Measurements from ENCODE around the gene KLHDC7B.
"Not testable (repeated sequence)": the region's sequence is repeated elsewhere in the genome, so short reads cannot be mapped to it uniquely, and the experiment has no call there.

Gene KLHDC7B

DNA sequence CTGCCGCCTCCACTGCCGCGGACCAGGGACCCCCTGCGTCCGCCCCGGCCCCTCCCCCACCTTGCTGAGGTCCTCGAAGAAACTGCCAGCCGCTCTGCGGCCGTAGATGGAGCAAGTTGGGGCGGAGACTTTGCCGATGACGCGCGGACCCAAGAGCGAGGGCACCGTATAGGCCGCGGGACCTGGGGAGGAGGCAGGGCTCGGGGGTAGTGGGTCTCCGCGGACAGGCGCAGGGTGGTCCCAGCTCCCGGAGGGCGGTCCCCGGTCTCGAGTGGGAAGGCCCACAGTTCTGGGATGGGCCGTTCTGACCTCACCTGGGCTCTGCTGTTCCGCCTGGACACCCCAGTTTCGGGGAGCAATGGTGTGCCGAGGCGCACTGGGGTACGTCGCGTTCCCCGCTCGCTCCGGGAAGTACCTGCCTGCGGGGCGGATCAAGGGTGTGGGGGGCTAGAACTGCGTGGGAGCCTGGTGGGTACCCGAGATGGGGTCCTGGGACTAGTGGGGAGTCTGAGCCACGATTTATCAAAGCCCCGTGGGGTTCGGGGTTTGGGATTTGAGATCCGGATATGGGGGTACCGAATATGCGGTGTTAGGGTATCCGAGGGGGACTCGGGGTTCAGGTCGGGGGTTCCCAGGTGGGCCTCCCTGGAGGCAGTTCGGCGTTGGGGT, 14.7 kb upstream of the KLHDC7B start:
- DNase-seq, result peak; percentile 77

DNA sequence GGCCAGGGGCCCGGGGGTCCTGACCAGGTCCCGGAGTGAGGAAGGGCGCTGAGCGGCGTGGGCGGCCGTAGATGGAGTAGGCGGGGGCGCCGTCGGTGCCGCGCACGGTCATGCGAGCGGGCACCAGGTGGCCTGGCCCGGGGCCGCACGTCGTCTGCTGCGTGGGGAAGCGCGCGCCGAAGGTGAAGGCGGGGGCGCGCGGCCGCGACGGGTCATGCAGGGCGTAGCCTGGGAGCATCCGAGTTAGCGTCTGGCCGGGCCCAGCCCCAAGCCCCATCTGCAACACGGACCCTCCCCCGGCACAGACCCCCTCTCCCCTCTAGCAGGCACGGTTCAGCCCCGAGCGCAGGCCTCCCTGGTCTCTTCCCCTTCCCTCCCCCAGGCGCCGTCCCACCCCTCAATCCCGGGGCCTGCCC, 14.1 kb upstream of the KLHDC7B start:
- DNase-seq, result peak; percentile 58

DNA sequence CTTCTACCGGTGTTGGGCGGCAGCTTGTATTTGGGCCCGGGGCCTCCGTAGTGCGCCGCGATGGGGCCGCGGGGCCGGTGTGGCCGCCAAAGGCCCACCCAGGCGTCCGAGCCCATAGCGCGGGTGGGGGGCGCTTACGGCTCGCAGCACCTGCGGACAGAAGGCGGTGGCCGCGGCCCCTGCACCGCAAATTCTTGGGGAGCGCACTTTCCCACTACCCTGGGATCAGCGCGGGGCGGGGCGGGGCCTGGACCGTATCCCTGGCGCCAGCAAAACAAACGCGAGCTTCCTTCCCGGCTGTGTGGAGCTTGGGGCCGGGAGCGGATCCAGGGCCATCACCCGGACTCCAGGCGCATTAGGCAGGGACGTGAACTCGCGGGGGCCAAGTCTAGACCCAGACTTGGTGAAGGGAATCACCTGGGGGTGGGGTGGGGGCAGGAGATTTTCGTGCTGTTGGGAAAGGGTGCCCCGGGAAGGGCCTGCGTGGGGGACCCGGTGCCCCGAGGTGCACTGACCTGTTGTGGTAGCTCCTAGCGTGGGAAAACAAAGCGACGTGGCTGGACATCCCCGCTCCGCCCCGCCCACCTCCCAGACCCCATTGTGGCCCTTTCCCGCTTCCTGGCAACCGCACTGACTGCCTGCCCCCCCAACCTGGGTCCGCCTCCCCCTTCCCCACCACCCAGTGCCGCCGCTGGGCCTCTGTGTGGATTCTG, 13.6 kb upstream of the KLHDC7B start:
- DNase-seq, result no peak

DNA sequence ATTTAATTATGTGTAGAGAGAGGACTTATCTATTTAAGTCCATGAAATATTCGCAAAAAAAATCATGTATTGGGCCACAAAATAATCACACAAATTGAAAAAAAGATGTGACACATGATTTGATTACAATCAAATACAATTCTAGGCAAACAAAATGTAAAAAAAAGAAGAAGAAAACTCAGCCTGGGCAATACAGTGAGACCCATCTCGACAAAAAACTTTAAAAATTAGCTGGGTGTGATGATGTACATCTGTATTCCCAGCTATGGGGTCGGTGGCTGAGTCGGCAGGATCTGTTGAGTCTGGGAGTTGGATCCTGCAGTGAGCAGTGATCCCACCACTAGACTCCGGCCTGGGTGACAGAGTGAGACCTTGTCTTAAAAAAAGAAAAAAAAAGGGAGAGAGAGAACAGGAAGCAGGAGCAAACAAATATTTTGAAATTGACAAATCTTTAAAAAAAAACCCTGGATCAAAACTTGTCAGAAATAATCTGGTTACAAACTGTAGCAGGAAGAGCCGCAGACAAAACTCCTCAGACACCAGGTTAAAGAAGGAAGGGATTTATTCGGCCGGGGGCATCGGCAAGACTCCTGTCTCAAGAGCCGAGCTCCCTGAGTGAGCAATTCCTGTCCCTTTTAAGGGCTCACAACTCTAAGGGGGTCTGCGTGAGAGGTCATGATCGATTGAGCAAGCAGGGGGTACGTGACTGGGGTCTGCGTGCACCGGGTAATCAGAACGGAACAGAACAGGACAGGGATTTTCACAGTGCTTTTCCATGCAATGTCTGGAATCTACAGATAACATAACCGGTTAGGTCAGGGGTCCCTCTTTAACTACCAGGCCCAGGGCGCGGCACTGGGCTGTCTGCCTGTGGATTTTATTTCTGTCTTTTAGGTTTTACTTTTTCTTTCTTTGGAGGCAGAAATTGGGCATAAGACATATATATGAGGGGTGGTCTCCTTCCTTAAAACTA, 12.6 kb upstream of the KLHDC7B start:
- no peak for DNase-seq

DNA sequence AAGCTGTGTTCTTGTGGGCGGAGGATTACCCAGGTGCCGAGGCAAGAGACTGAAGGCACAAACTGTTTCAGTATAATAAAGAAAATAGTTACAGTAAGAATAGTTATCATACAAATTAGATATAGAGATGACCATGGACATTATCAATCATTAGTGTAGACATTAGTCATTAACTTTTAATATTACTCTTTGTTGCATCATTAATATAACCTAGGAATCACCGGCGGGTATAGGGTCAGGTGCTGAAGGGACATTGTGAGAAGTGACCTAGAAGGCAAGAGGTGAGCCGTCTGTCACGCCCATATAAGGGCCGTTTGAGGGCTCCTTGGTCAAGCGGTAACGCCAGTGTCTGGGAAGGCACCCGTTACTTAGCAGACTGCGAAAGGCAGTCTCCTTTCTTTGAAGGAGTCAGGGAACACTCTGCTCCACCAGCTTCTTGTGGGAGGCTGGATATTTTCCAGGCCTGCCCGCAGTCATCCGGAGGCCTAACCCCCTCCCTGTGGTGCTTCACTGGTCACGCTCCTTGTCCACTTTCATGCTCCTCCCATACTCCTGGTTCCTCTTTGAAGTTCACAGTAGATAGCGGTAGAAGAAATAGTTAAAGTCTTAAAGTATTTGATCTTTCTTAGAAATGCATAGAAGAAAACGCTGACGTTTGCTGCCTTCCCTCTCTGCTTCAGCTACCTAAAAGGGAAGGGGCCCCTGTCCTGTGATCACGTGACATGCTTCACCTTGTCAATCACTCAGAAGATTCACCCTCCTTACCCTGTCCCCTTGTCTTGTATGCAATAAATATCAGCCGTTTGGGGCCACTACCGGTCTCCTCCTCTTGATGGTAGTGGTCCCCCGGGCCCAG, 11.6 kb upstream of the KLHDC7B start:
- DNase-seq, result not testable (repeated sequence)

DNA sequence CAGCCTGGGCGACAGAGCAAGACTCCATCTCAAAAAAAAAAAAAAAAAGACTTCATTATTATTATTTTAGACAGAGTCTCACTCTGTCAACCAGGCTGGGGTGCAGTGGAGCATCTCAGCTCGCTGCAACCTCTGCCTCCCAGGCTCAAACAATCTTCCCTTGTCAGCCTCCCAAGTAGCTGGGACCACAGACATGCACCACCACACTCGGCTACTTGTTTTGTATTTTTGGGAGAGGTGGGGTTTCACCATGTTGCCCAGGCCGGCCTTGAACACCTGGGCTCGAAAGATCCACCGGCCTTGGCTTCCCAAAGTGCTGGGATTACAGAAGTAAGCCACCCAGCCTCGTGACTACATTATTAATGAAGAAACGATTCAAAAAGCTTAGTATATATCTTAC, 10.6 kb upstream of the KLHDC7B start:
- no peak for DNase-seq

DNA sequence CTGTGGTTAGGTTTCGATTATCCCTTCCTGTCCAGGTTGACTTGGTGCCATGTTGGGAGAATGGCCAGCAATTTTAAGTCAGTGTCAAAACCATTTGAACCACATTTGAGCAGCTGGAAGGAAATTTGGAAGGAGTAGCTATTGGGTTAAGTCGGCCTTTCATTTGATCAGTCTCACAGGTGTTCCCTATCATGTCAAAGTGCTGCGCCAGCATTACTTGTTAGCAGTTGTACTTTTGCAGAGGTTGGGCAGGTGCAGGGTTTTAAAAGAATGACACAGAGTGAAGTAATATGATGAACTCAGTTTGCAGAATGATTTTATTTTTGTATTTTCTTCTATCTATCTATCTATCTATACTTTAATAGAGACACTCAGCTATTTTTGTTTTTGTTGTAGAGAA, 9.5 kb upstream of the KLHDC7B start:
- DNase-seq, result no peak

DNA sequence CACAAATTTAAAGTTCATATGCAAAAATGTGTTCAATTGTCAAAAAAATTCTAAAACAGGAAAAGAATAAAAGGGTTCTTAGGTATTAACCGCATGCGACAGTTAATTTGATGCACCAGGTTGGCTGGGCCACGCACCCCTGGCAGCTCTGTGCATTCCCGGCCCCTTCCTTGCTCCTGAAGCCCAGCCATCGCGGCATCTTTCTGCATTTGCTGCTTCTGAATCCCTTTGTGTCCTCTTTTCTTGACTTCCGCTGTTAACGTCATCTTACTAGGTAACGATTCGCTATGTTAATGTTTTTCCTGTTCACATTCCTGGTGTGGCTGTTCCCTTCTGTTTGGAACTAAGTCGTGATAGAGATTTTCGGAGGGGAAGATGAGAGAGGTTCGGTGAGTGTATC, 7.9 kb upstream of the KLHDC7B start:
- no peak for DNase-seq

DNA sequence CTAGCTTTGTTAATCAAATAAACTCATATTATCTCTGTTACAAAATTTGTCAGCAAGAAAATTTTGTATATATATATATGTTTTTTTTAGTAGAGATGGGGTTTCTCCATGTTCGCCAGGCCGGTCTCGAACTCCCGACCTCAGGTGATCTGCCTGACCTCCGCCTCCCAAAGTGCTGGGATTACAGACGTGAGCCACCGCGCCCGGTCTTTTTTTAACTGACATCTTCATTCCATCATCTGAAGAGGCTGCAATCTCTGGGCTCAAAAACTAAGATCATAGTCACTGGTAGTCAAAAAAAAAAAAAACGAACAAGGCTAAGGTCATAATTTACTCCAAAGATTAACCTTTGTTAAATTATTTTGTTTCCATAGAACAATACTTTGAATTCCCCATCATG, 5.3 kb upstream of the KLHDC7B start:
- DNase-seq, result no peak

DNA sequence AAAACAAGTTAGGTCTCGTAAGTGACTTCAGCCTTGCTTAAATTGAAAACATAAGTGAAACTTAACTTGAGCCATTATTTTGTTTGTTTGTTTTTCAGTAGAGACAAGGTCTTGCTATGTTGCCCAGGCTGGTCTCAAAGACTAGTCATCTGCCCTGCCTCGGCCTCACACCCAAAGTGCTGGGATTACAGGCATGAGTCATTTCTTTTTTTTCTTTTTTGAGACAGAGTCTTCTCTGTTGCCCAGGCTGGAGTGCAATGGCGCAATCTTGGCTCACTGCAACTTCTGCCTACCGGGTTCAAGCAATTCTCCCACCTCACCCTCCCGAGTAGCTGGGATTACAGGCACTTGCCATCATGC, 4.1 kb upstream of the KLHDC7B start:
- not testable (repeated sequence) for DNase-seq

DNA sequence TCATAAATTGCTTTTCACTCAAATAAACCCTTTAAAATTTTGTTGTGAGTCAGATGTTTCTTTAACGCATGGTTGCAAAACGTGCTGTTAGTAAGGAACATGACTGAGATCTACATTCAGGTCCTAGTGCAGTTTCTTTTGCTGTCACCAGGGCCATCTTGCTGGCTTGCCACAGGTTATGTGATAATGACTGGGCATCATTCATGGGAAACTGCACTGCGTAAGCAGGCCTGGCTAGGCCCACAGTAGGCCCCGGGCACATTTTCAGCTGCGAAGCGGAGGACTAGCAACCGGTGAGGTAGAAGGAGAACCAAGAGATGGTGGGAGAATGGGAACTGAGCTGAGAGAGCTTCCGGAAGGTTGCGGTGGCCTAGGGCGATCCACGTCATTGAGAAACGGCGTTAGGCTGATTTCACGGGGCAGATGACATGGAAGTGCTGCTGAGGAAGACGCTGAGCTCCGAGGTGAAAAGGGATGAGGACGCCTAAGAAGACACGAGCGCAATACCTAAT, 3.2 kb upstream of the KLHDC7B start:
- DNase-seq, result no peak

DNA sequence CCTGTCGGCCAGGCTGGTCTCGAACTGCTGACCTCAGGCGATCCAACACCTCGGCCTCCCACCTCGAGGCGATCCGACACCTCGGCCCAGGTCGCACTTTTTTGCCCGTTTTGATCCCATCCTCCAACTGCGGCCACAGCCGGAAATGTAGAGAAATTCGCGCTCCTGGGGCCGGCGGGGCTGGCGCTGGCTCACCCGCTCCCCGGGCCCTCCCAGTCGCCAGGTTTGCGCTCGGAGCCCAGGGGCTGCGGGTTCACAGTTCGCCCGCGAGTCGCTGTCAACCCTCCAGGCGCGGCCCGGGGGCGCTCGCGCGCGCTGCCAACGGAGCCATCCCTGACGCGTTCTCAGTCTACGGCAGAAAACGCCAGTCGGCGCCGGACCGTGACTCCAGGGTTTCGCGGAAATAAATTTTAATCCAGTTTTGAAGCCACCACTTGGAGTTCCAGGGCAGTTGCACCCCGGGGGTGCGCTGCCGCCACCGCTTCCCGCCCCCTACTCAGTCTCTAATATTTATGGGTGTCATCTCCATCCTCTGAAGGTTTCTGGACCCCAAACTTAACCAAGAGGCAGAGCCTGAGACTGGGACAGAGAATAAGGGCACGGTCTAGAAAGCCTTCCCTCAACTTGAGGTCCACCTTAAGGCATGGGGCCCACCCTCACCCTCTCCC, 1.5 kb upstream of the KLHDC7B start:
- peak; percentile 84 for DNase-seq

DNA sequence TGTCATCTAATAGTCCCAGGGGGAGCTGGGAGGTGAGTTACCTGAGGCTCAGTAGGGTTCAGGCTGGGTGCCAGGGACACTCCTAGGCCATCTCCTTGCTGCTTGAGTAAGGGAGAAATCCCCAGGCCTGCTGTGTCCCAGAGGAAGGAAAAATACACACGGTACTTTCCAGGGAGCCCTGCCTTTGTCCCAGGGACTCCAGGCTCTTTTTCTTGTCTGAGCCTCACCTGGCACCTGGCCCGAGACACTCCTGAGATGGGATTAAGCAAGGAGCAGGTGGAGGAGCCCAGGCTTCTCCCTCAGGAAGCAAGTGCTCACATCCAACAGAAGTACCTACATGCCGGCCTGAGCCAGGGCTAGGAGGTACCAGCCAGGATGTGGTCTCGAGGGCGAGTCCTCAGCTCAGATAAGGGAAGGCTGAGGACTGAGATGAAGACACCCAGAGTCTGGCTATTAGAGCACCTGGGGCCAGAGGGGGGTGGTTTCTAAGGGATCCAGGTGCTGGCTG, 899 bp upstream of the KLHDC7B start:
- DNase-seq, result no peak

DNA sequence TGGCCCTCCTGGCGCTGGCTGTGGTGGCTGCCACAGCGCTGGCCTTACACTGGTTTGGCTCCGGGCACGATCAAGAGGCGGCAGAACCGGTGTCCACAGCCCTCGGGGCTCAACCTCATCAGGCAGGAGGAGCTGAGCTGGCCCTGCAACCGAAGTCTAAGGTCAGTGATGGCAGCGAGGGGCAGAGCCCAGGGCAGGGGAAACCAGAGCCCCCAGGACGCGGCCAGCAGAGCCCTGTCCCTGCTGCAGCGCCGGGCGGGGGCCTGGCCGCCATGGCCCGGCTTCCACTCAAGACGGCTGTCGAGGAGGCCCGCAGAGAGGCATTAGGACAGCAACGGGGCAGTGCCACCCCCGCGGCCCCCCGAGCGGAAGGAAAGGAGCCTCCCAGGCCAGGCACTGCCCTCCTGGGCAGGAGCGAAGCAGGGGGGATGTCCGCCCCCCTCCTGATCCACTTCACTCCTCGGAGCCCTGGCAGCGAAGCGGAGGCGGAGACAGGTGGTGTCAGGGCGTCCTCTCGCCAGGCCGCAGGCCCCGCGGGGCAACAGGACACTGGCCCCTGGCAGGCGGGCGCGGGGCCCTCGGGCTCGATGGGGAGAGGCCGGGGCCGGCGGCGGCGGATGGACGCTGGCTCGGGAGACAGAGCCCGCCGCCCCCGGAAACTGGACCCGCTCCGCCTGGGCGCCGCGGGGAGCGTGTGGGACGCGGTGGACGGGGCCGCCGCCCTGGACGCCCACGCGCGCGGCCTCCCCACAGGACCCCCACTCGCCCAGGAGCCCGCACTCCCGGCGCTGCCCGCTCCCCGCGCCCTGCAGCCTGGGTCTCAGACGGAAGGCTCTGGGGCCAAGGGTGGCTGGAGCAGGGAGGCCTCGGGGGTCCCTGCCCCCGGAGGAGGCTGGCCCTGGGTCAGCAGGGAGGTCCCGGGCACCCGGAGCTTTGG, 895 bp downstream of the KLHDC7B start:
- no peak for DNase-seq

DNA sequence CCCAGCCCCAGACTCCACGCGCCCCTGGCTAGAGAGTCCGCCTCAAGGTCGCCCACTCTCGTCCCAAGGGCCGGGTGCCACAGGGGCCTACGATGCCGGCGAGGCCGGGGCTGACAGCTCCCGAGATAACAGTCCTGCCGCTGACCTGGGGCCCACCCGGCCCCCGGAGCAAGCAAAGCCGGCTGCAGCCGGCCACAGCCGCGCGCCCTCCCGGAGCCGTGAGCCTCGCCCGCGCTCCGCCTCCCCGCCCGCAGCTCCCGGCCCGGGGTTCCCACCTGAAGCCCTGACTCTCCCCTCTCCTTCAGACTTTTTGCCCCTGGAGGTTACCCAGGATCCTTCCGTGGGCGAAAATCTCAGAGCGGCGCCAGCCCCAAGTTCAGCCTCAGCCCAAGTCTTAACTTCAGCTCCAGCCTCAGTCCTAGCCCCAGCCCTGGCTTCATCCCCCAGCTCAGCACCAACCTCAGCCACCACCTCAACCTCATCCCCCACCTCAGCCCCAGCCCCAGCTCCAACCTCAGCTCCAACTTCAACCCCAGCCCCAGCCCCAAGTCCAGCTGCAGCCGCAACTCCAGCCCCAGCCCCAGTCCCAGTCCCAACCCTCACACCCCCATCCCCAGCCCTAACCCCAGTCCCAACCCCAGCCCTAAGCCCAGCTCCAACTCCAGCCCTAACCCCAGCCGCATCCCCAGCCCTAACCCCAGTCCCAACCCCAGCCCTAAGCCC, 1.7 kb downstream of the KLHDC7B start:
- DNase-seq, result no peak

DNA sequence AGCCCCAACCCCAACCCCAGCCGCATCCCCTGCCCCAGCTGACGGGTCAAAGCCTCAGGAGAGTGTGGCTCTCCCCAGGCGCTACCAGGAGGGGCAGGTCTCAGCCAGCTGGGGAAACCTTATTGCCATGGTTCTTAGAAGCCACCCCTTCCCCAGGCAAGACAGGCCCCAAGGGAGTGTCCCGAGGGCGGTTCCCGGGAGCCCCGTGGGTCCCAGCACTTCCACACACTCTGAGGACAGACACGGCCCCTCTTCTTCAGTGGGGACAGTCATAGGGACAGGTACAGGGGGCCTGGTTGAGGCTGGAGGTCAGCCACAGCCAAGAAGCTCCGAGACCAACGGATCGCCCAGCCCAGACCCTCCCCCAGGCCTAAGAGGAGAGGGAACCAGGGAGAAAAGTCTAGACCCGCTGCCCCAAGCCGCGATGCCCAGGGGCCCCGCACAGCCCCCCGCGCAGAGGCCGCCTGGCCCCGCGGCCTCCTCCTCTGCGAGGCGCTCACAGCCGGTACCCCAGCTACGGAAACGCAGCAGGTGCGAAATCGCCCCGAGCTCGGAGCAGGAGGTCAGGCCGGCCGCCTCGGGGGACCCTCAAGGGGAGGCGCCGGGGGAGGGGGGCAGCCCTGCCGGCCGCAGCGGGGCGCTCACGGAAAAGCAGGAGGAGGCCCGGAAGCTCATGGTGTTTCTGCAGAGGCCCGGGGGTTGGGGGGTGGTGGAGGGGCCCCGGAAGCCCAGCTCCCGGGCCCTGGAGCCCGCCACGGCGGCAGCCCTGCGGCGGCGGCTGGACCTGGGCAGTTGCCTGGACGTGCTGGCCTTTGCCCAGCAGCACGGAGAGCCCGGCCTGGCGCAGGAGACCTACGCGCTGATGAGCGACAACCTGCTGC, 2.6 kb downstream of the KLHDC7B start:
- peak; percentile 61 for DNase-seq

DNA sequence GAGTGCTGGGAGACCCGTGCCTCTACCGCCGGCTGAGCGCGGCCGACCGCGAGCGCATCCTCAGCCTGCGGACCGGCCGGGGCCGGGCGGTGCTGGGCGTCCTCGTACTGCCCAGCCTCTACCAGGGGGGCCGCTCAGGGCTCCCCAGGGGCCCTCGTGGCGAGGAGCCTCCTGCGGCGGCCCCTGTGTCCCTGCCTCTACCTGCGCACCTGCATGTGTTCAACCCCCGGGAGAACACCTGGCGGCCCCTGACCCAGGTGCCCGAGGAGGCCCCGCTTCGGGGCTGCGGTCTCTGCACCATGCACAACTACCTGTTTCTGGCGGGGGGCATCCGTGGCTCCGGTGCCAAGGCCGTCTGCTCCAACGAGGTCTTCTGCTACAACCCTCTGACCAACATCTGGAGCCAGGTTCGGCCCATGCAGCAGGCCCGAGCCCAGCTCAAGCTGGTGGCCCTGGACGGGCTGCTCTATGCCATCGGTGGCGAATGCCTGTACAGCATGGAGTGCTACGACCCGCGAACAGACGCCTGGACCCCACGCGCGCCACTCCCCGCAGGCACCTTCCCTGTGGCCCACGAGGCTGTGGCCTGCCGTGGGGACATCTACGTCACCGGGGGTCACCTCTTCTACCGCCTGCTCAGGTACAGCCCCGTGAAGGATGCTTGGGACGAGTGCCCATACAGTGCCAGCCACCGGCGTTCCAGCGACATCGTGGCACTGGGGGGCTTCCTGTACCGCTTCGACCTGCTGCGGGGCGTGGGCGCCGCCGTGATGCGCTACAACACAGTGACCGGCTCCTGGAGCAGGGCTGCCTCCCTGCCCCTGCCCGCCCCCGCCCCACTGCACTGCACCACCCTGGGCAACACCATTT, 3.5 kb downstream of the KLHDC7B start:
- DNase-seq, result no peak

DNA sequence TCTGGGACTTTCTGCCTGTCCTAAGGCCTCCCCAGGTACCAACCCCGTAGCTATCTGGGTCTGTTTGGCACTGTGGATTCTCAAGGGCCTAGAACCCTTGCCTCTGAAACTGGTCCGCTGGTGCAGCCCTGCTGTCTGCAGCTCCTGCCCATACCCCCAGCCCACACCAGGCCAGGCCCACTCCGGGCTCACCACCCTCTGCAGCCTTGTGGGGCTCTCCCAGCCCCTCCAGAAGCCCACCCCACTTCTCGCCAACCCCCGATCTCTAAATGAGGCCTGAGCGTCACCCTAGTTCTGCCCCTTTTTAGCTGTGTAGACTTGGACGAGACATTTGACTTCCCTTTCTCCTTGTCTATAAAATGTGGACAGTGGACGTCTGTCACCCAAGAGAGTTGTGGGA, 4.7 kb downstream of the KLHDC7B start:
- DNase-seq, result no peak
